Midbrain (tissue), 1 donor: Measurements from ENCODE around the gene TRIM54.
"Not testable (repeated sequence)": the region's sequence is repeated elsewhere in the genome, so short reads cannot be mapped to it uniquely, and the experiment has no call there.

ENCODE experiments used
- DNase-seq: peaks from one replicate; lab custom pipeline; 2025; lab: John Stamatoyannopoulos, UW

TRIM54 gene

GRCh38 chr2:27256855-27257454 lies 25.3 kb upstream of the TRIM54 start:
- no peak for DNase-seq

GRCh38 chr2:27258051-27258450 lies 24.2 kb upstream of the TRIM54 start:
- DNase-seq: no peak

- no peak for DNase-seq
Observed at GRCh38 chr2:27261241-27261925, 20.8 kb upstream of the TRIM54 start.

- no peak for DNase-seq
Observed at GRCh38 chr2:27261926-27262298, 20.3 kb upstream of the TRIM54 start.

DNA sequence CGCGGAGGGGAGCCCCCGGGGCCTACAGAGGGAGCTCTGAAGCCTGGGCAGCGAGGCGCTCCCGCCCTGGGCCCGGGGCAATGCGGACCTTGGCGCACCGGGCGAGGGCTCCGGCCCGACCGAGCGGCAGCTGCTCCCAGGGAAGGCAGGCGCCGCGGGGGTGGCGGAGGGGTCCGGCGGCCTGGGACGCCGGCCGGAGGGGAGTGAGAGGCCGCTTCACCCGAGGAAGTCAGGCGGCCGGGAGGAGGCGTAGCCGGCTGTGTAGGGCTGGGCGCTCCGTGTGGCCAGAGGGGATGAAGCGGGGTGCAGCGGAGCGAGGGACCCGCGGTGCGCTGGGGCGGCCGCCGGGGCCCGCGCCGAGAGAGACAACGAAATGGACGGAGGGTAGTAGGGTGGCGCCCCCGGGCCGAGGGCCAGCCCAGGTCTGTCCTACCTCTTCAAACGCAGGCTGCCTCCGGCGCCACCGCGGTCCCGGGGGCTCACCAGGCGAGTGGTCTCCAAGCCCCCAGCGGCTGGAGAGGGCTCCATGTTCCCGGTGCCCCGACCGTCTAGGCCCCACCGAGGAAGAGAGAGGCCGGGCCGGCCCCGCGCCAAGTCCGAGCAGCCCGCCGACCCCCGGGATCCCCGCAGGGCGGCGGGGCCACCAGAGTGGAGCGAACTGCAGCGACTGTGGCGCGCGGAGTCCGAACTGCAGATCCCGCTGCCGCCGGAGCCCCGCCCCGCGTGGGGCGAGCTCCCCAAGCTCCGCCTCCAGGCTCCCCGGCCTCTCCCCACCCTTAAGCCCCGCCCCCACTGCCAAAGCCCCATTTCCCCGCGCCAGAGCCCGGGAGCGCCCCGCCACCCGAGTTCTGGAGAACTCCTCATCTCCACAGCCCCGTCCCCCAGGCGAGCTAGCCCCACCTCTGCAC lies 19.6 kb upstream of the TRIM54 start, which contains the start of gene SLC30A3:
TSS of gene SLC30A3 (minus strand) at position 669 of the 908 bp plus-strand sequence. CDS start at position 528, 141 bp downstream.
- DNase-seq: peak; percentile 11

DNA sequence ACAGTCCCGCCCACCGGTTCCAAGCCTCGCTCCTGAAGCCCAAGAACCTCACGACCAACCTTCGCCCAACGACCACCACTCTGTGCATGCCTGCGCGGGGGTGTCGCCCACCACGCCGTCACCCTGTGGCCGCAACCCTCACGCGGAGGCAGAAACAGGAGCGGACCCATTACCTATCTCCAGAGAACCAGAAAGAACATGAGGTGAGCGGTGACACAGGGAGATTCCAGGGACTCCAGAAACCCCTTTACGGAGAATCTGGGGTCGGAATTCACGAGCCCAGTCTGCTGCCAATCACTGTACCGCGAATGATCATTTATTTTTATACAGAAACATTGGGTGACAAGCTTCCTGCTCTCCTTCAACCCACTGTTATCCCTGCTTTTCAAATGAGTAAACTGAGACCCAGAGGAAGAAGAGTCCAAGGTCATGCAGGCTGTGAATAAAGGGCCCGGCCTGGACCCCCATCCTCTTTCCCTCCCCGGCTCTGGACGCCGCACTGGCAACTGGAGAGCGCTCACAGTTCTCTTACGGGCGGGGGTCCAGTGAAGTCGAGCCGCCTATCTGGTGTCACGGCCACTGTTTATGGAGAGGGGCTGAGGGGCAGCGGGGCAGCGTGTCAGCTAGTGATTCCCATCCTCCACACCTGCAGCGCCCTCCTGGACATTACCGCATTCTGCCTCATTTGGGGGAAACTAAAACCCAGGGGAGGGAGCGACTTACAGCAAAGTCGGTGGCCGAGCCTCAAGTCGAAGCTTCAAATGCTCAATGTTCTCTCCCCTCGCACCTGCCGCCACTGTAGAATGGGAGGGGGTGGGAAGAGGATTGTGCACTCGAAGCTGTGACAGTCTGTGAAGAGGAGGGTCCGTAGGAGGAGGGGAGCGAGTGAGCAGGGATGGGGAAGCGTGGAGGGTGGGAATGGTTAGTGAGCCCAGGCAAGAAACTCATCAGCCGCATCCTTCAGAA lies 18.7 kb upstream of the TRIM54 start:
- no peak for DNase-seq

DNA sequence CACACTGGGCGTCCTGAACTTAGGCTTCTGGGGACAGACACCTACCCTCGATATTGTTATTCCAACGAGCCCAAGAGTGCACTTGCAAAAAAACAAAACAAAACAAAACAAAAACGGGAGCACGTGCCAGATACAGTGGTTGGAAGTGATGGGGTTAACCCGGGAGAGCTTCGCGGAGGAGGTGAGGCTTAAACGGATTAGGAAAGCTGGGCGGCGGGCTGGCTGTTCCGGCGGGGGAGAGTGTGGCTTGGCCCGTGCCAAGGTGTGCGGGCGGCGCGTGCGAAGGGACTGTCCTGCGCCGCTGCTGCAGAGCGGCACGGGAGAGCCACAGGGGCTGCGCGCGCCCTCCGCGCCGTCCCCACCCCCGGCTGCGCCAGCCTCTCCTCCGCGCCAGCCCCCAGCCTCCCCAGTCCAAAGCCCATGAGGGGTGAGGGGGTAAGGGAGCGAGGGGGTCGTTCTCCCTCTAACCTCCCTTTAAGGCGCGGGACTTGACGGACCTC lies 17.9 kb upstream of the TRIM54 start:
- DNase-seq: no peak

- peak; percentile 24 for DNase-seq
Observed at GRCh38 chr2:27264753-27265535, 17.3 kb upstream of the TRIM54 start.

DNA sequence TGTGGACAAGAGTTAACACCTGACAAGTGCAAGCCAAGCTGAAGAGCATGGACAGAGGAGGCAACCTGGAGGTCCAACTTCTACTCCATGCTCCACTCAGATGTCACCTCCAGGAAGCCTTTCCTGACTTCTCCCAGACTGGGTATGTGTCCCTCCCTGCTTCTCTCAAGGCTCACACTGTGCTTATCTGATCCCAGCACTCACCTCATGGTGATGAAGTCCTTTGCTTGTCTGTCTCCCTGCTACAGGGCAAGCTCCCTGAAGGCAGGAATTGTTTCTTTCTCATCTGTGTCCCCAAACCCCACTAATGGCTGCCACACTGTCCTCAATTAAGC lies 16.7 kb upstream of the TRIM54 start:
- DNase-seq: no peak

DNA sequence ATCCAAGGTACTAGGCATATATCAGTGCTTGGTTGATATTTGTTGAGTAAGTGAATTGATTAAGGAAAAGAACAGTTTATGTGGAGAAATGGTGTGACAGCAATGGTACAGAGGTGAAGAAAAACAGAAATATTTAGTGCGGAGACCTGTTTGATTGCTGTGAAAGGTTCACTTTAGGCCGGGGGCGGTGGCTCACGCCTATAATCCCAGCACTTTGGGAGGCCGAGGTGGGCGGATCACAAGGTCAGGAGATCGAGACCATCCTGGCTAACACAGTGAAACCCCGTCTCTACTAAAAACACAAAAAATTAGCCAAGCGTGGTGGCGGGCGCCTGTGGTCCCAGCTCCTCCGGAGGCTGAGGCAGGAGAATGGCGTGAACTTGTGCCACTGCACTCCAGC lies 13.9 kb upstream of the TRIM54 start:
- not testable (repeated sequence) for DNase-seq

GRCh38 chr2:27270131-27270530 lies 12.1 kb upstream of the TRIM54 start:
- DNase-seq: no peak

GRCh38 chr2:27270670-27271069 lies 11.6 kb upstream of the TRIM54 start:
- no peak for DNase-seq

GRCh38 chr2:27271631-27272340 lies 10.4 kb upstream of the TRIM54 start:
- DNase-seq: no peak

GRCh38 chr2:27272537-27273522 lies 9.4 kb upstream of the TRIM54 start:
- DNase-seq: not testable (repeated sequence)

GRCh38 chr2:27275211-27276150 lies 6.7 kb upstream of the TRIM54 start, which contains the start of gene DNAJC5G:
Gene DNAJC5G, plus strand, starts transcription at chr2:27275433. Its CDS starts 1,296 bp downstream, at chr2:27276729.
- DNase-seq: no peak

GRCh38 chr2:27278010-27278409 lies 4.2 kb upstream of the TRIM54 start:
- no peak for DNase-seq

GRCh38 chr2:27280826-27281225 lies 1.4 kb upstream of the TRIM54 start:
- no peak for DNase-seq
